ENCODE results near the gene SPINK8.

GRCh38 chr3:48276911-48277641 is 56.4 kb downstream of the SPINK8 start:
- no peak for TF ChIP-seq POLR2A (IDR thresholded peaks at IDR 0.05)
- no peak for TF ChIP-seq CTCF (IDR thresholded peaks at IDR 0.05)
- no peak for TF ChIP-seq EP300 (IDR thresholded peaks at IDR 0.05)
